ENCODE results near the gene THG1L. TPM values are rescaled to one million over a fixed set of nuclear protein-coding genes. Genes with fewer than 3 reads are reported as not detected.
"Not testable (repeated sequence)": the region's sequence is repeated elsewhere in the genome, so short reads cannot be mapped to it uniquely, and the experiment has no call there.

The THG1L gene
- total RNA-seq, 2 experiments from 2014 or later = 10.9 to 13.3 TPM

- POLR2A ChIA-PET = no interaction called here
- no peaks in the 10 kb centered on the region for H3K9me3 Mint-ChIP-seq
- no peaks in the 10 kb centered on the region for H3K36me3 Mint-ChIP-seq
- DNase-seq (no peak), ATAC-seq (ENCODE audit: low read depth) (no peak)
- H3K27me3 Mint-ChIP-seq = peaks cover 8% of the 10 kb centered on the region
- no peak overlapping the region for H3K4me3 Mint-ChIP-seq
- H3K27ac Mint-ChIP-seq = no peak overlapping the region
- H3K4me1 Mint-ChIP-seq = peaks cover 2% of the 10 kb centered on the region
Observed at GRCh38 chr5:157710882-157711281, 20.3 kb upstream of the THG1L start.

GRCh38 chr5:157713830-157714595 lies 17.2 kb upstream of the THG1L start:
- no peaks in the 10 kb centered on the region for H3K36me3 Mint-ChIP-seq
- ATAC-seq (ENCODE audit: low read depth) (no peak), DNase-seq (no peak)
- no peaks in the 10 kb centered on the region for H3K9me3 Mint-ChIP-seq
- H3K4me1 Mint-ChIP-seq = peaks cover 17% of the 10 kb centered on the region
- no peak overlapping the region for H3K27ac Mint-ChIP-seq
- no peak overlapping the region for H3K4me3 Mint-ChIP-seq
- H3K27me3 Mint-ChIP-seq = peaks cover 5% of the 10 kb centered on the region
- POLR2A ChIA-PET = no interaction called here

- H3K36me3 Mint-ChIP-seq = no peaks in the 10 kb centered on the region
- no peaks in the 10 kb centered on the region for H3K9me3 Mint-ChIP-seq
- POLR2A ChIA-PET = no interaction called here
- DNase-seq (no peak), ATAC-seq (ENCODE audit: low read depth) (no peak)
- no peak overlapping the region for H3K27ac Mint-ChIP-seq
- H3K27me3 Mint-ChIP-seq = peaks cover 5% of the 10 kb centered on the region
- H3K4me1 Mint-ChIP-seq = peaks cover 17% of the 10 kb centered on the region
- H3K4me3 Mint-ChIP-seq = no peak overlapping the region
Observed at GRCh38 chr5:157714596-157714864, 16.7 kb upstream of the THG1L start.

GRCh38 chr5:157718519-157718918 lies 12.7 kb upstream of the THG1L start:
- POLR2A ChIA-PET = no interaction called here

GRCh38 chr5:157719245-157719644 lies 12.0 kb upstream of the THG1L start:
- Mint-ChIP-seq H3K9me3 (no peaks in the 10 kb centered on the region), H3K4me3 (no peak overlapping the region), H3K27me3 (no peaks in the 10 kb centered on the region), H3K36me3 (peaks cover 8% of the 10 kb centered on the region), H3K27ac (no peak overlapping the region), H3K4me1 (peaks cover 17% of the 10 kb centered on the region)
- POLR2A ChIA-PET = interaction anchor here (0.7 kb wide), 1 partner anchor 732 kb away, joined by 3 read pairs; no protein-coding TSS in a partner anchor
- ATAC-seq (ENCODE audit: low read depth) = no peak
- no peak for DNase-seq

More at GRCh38 chr5:157718519-157718918, 12.7 kb upstream of the THG1L start:
- ATAC-seq (ENCODE audit: low read depth) (peak; percentile 84), DNase-seq (no peak)
- H3K27me3 Mint-ChIP-seq = no peaks in the 10 kb centered on the region
- no peak overlapping the region for H3K4me3 Mint-ChIP-seq
- peaks cover 7% of the 10 kb centered on the region for H3K36me3 Mint-ChIP-seq
- peaks cover 18% of the 10 kb centered on the region for H3K4me1 Mint-ChIP-seq
- H3K9me3 Mint-ChIP-seq = no peaks in the 10 kb centered on the region
- peak overlapping the region; percentile 65 for H3K27ac Mint-ChIP-seq

GRCh38 chr5:157721159-157721558 lies 10.1 kb upstream of the THG1L start:
- Mint-ChIP-seq H3K27me3 (no peaks in the 10 kb centered on the region), H3K4me1 (peaks cover 17% of the 10 kb centered on the region), H3K36me3 (peaks cover 13% of the 10 kb centered on the region), H3K27ac (no peak overlapping the region), H3K9me3 (peaks cover 2% of the 10 kb centered on the region), H3K4me3 (no peak overlapping the region)
- no peak for ATAC-seq (ENCODE audit: low read depth)
- no peak for DNase-seq
- POLR2A ChIA-PET = no interaction called here

- ATAC-seq (ENCODE audit: low read depth); POLR2A ChIA-PET; DNase-seq; H3K9me3 Mint-ChIP-seq; H3K4me3 Mint-ChIP-seq; H3K27ac Mint-ChIP-seq; H3K27me3 Mint-ChIP-seq; H3K4me1 Mint-ChIP-seq: not testable (repeated sequence)
- peaks cover 16% of the 10 kb centered on the region for H3K36me3 Mint-ChIP-seq
Observed at GRCh38 chr5:157722895-157723294, 8.3 kb upstream of the THG1L start.

GRCh38 chr5:157726607-157727006 lies 4.6 kb upstream of the THG1L start:
- ATAC-seq (ENCODE audit: low read depth); H3K4me1 Mint-ChIP-seq; H3K27ac Mint-ChIP-seq; H3K9me3 Mint-ChIP-seq; H3K4me3 Mint-ChIP-seq; POLR2A ChIA-PET; H3K27me3 Mint-ChIP-seq; DNase-seq: not testable (repeated sequence)
- H3K36me3 Mint-ChIP-seq = peaks cover 17% of the 10 kb centered on the region

GRCh38 chr5:157727858-157728257 lies 3.4 kb upstream of the THG1L start:
- H3K27me3 Mint-ChIP-seq; H3K27ac Mint-ChIP-seq; POLR2A ChIA-PET; ATAC-seq (ENCODE audit: low read depth); DNase-seq; H3K4me3 Mint-ChIP-seq; H3K9me3 Mint-ChIP-seq: not testable (repeated sequence)
- H3K36me3 Mint-ChIP-seq = peaks cover 11% of the 10 kb centered on the region
- H3K4me1 Mint-ChIP-seq = peaks cover 10% of the 10 kb centered on the region

- POLR2A ChIA-PET = no interaction called here
- H3K27me3 Mint-ChIP-seq = no peaks in the 10 kb centered on the region
- peaks cover 10% of the 10 kb centered on the region for H3K4me1 Mint-ChIP-seq
- DNase-seq = no peak
- no peak overlapping the region for H3K27ac Mint-ChIP-seq
- H3K4me3 Mint-ChIP-seq = no peak overlapping the region
- peaks cover 12% of the 10 kb centered on the region for H3K36me3 Mint-ChIP-seq
- peaks cover 3% of the 10 kb centered on the region for H3K9me3 Mint-ChIP-seq
- ATAC-seq (ENCODE audit: low read depth) = no peak
Observed at GRCh38 chr5:157729858-157730257, 1.4 kb upstream of the THG1L start.

- peaks cover 10% of the 10 kb centered on the region for H3K36me3 Mint-ChIP-seq
- peaks cover 10% of the 10 kb centered on the region for H3K4me1 Mint-ChIP-seq
- POLR2A ChIA-PET = interaction anchor here (0.6 to 1.3 kb wide), 3 partner anchors 13 to 275 kb away, joined by 3 to 7 read pairs (median 4); partner anchors contain the start of gene LSM11
- peak overlapping the region; percentile 90 for H3K4me3 Mint-ChIP-seq
- DNase-seq (no peak), ATAC-seq (ENCODE audit: low read depth) (no peak)
- peak overlapping the region; percentile 91 for H3K27ac Mint-ChIP-seq
- H3K27me3 Mint-ChIP-seq = no peaks in the 10 kb centered on the region
- peaks cover 3% of the 10 kb centered on the region for H3K9me3 Mint-ChIP-seq
Observed at GRCh38 chr5:157730900-157731271, 334 bp upstream of the THG1L start.

- Mint-ChIP-seq H3K36me3 (peaks cover 8% of the 10 kb centered on the region), H3K9me3 (no peaks in the 10 kb centered on the region), H3K27me3 (no peaks in the 10 kb centered on the region), H3K4me1 (peaks cover 10% of the 10 kb centered on the region), H3K4me3 (peak overlapping the region; percentile 90), H3K27ac (no peak overlapping the region)
- DNase-seq = no peak
- POLR2A ChIA-PET = interaction anchor here (0.7 to 1.3 kb wide), 2 partner anchors 12 to 415 kb away, joined by 4 to 7 read pairs; partner anchors contain the start of gene LSM11
- ATAC-seq (ENCODE audit: low read depth) = no peak
Observed at GRCh38 chr5:157732130-157732514, 902 bp downstream of the THG1L start.

GRCh38 chr5:157732596-157733262 lies 1.5 kb downstream of the THG1L start:
- POLR2A ChIA-PET = no interaction called here
- ATAC-seq (ENCODE audit: low read depth) (no peak), DNase-seq (no peak)
- H3K4me3 Mint-ChIP-seq = no peak overlapping the region
- H3K36me3 Mint-ChIP-seq = peaks cover 11% of the 10 kb centered on the region
- H3K27ac Mint-ChIP-seq = no peak overlapping the region
- H3K9me3 Mint-ChIP-seq = no peaks in the 10 kb centered on the region
- peaks cover 10% of the 10 kb centered on the region for H3K4me1 Mint-ChIP-seq
- H3K27me3 Mint-ChIP-seq = no peaks in the 10 kb centered on the region

GRCh38 chr5:157734436-157734835 lies 3.2 kb downstream of the THG1L start:
- DNase-seq (no peak), ATAC-seq (ENCODE audit: low read depth) (no peak)
- Mint-ChIP-seq H3K4me1 (peaks cover 10% of the 10 kb centered on the region), H3K36me3 (peaks cover 19% of the 10 kb centered on the region), H3K9me3 (no peaks in the 10 kb centered on the region), H3K4me3 (no peak overlapping the region), H3K27me3 (no peaks in the 10 kb centered on the region), H3K27ac (no peak overlapping the region)
- POLR2A ChIA-PET = no interaction called here

All from activated naive CD8-positive, alpha-beta T cell treated with anti-CD3 and anti-CD28 coated beads, Interleukin-2, amount 10 ng/mL, durations not matched to agents 7 days and 5 days (primary cell).